K562 (cell line): Measurements from ENCODE around the gene LSS. TPM values are rescaled to one million over a fixed set of nuclear protein-coding genes. Genes with fewer than 3 reads are reported as not detected.

Experiments used
- CREB5 ChIP-seq: fragments of 250-450 bp; sonication (Bioruptor Pico); IDR thresholded peaks from 2 replicates; pipeline ENCODE4 v1.5.0; 2020; ENCODE audit warnings: mild to moderate bottlenecking
- DLX4 ChIP-seq: fragments of 250-450 bp; sonication (Bioruptor Pico); IDR thresholded peaks from 2 replicates; pipeline ENCODE4 v1.6.1; 2021; ENCODE audit warnings: mild to moderate bottlenecking
- FIP1L1 ChIP-seq: fragments of 200-400 bp; formaldehyde crosslinking; IDR thresholded peaks from 2 replicates; pipeline ENCODE4 v1.6.1; 2018; ENCODE audit warnings: mild to moderate bottlenecking, low read depth, low read length; ENCODE audit not compliant: poor library complexity, severe bottlenecking
- HMG20A ChIP-seq: fragments of 450-650 bp; formaldehyde crosslinking; conservative IDR thresholded peaks from 2 replicates; pipeline ENCODE4 v1.4.0; 2020; ENCODE audit warnings: mild to moderate bottlenecking, mixed read lengths
- HNRNPH1 ChIP-seq: fragments of 200-400 bp; formaldehyde crosslinking; optimal IDR thresholded peaks from 2 replicates; pipeline ENCODE3; 2017; ENCODE audit warnings: low read depth, mild to moderate bottlenecking, low read length, moderate library complexity
- PCBP1 ChIP-seq: fragments of 200-400 bp; formaldehyde crosslinking; IDR thresholded peaks from 2 replicates; pipeline ENCODE4 v1.6.1; 2018; ENCODE audit warnings: mild to moderate bottlenecking, low read depth, low read length; ENCODE audit not compliant: poor library complexity, severe bottlenecking
- PHB2 ChIP-seq: fragments of 450-650 bp; IDR thresholded peaks from 2 replicates; pipeline ENCODE4 v1.6.1; 2017; ENCODE audit warnings: low read depth
- RBBP5 ChIP-seq: fragments of 200-600 bp; sonication (generic); IDR thresholded peaks from 2 replicates; pipeline ENCODE4 v1.6.1; 2012; ENCODE audit warnings: borderline replicate concordance, mild to moderate bottlenecking, low read length, control low read depth, inconsistent platforms; ENCODE audit not compliant: insufficient read depth, poor library complexity, severe bottlenecking
- RBM14 ChIP-seq: fragments of 200-400 bp; formaldehyde crosslinking; IDR thresholded peaks from 2 replicates; pipeline ENCODE4 v1.6.1; 2018; ENCODE audit warnings: low read depth, mild to moderate bottlenecking, low read length, moderate library complexity, borderline replicate concordance; ENCODE audit not compliant: insufficient read depth
- SIX5 ChIP-seq, 2 experiments: IDR thresholded peaks; 2 replicates each; pipeline ENCODE4 v1.6.1; 2011; ENCODE audit warnings: low read length in 2 of 2, borderline replicate concordance in 1 of 2, low read depth in 1 of 2, mild to moderate bottlenecking in 1 of 2, moderate library complexity in 1 of 2; ENCODE audit not compliant: insufficient read depth in 1 of 2
- TAF15 ChIP-seq: fragments of 200-400 bp; formaldehyde crosslinking; IDR thresholded peaks from 2 replicates; pipeline ENCODE4 v1.6.1; 2017; ENCODE audit warnings: mild to moderate bottlenecking, low read depth, low read length, moderate library complexity
- TCFL5 ChIP-seq: fragments of 250-450 bp; sonication (Bioruptor Pico); conservative IDR thresholded peaks from 2 replicates; pipeline ENCODE4 v1.6.1; 2021; ENCODE audit warnings: mild to moderate bottlenecking, moderate library complexity, matching md5 sums
- TGIF2 ChIP-seq: sonication (generic); formaldehyde crosslinking; IDR thresholded peaks from 2 replicates; pipeline ENCODE4 v1.8.1; 2022; ENCODE audit warnings: mild to moderate bottlenecking, missing genetic modification reagents, moderate library complexity
- ZBTB26 ChIP-seq: fragments of 450-650 bp; formaldehyde crosslinking; IDR thresholded peaks from 2 replicates; pipeline ENCODE4 v1.4.0; 2022; ENCODE audit warnings: missing genetic modification characterization
- ZBTB8A ChIP-seq: fragments of 450-650 bp; IDR thresholded peaks from 2 replicates; pipeline ENCODE4 v1.6.1; 2018; ENCODE audit warnings: mild to moderate bottlenecking, moderate library complexity; ENCODE audit not compliant: partially characterized antibody
- ZNF140 ChIP-seq: fragments of 250-450 bp; sonication (Bioruptor Pico); IDR thresholded peaks from 2 replicates; pipeline ENCODE4 v1.8.0; 2021; ENCODE audit warnings: moderate library complexity, mild to moderate bottlenecking, inconsistent platforms
- ZNF280B ChIP-seq: fragments of 250-450 bp; sonication (Bioruptor Pico); IDR thresholded peaks from 2 replicates; pipeline ENCODE4 v1.5.1; 2021; ENCODE audit warnings: mild to moderate bottlenecking
- ZNF408 ChIP-seq: fragments of 250-450 bp; sonication (Bioruptor Pico); IDR thresholded peaks from 2 replicates; pipeline ENCODE4 v1.4.0; 2020; ENCODE audit warnings: low read depth, mild to moderate bottlenecking, moderate library complexity
- ZNF639 ChIP-seq, 2 experiments: fragments of 200-800 bp in 1 of 2; sonication (Bioruptor generic) in 1 of 2; sonication (generic) in 1 of 2; formaldehyde crosslinking in 1 of 2; IDR thresholded peaks in 1 of 2; conservative IDR thresholded peaks in 1 of 2; 2 replicates each; pipeline versions ENCODE4 v1.5.0 to v1.6.1; 2016 to 2020; ENCODE audit warnings: missing compliant biosample characterization in 1 of 2, missing genetic modification characterization in 1 of 2, missing genetic modification reagents in 1 of 2
- polyA plus RNA-seq, 8 experiments: library from polyadenylated mRNA; depleted of rRNA in 4 of 8; stranded (reverse) in 5 of 8; unstranded in 3 of 8; fragments of >200 nt; fragmentation: Nextera tagmentation in 2 of 8; fragmentation: Illumina TruSeq in 1 of 8; extraction: Ambion mirVana in 2 of 8; extraction: Trizol in 1 of 8; gene quantifications; 2 replicates each; pipeline versions ENCODE4 v1.2.1 to v1.2.3, GENCODE V29; 2011 to 2014; ENCODE audit warnings: inconsistent platforms in 1 of 8, missing spikeins in 1 of 8
- total RNA-seq, 7 experiments: library from RNA; depleted of rRNA in 6 of 7; stranded (reverse); fragments of >200 nt in 6 of 7; fragmentation: Illumina TruSeq in 2 of 7; extraction: Trizol in 2 of 7; gene quantifications; 2 replicates each; pipeline versions ENCODE4 v1.2.1 to v1.2.3, GENCODE V29; 2011 to 2021; ENCODE audit warnings: low replicate concordance in 1 of 7

Gene LSS
- total and polyA plus RNA-seq, 9 of the 15 experiments (the other 6 are each of a cell fraction or from before 2014, with no cell fraction given): 2.2 to 89.5 (median 37.4) TPM

GRCh38 chr21:46184625-46185555 lies 43.7 kb downstream of the LSS start (continued):
- TF ChIP-seq DLX4 (CRISPR knock-in tag) (no peak), TGIF2 (CRISPR knock-in tag) (no peak), HNRNPH1 (no peak), FIP1L1 (no peak), TAF15 (no peak), ZNF140 (CRISPR knock-in tag) (no peak), ZBTB26 (CRISPR knock-in tag) (no peak), ZNF639 (CRISPR knock-in tag; conservative IDR thresholded peaks at IDR 0.05 in 1 of 2, IDR thresholded peaks at IDR 0.05 in 1 of 2) (no peak), HMG20A (CRISPR knock-in tag) (no peak), ZNF408 (CRISPR knock-in tag) (no peak), ZBTB8A (no peak), SIX5 (IDR thresholded peaks at IDR 0.05; ENCODE audit: borderline replicate concordance in 1 of 2, insufficient read depth in 1 of 2, low read depth in 1 of 2, low read length in 2 of 2) (no peak), RBM14 (no peak), ZNF280B (CRISPR knock-in tag) (no peak), PCBP1 (peak; percentile 52), RBBP5 (no peak), CREB5 (CRISPR knock-in tag) (no peak), PHB2 (no peak), TCFL5 (no peak)
